ENCODE results near the gene LANCL2. TPM values are rescaled to one million over a fixed set of nuclear protein-coding genes. Genes with fewer than 3 reads are reported as not detected.

The LANCL2 gene
- total and polyA plus RNA-seq, 2 donors from 2014 or later = 9.9 to 18.3 TPM

DNA sequence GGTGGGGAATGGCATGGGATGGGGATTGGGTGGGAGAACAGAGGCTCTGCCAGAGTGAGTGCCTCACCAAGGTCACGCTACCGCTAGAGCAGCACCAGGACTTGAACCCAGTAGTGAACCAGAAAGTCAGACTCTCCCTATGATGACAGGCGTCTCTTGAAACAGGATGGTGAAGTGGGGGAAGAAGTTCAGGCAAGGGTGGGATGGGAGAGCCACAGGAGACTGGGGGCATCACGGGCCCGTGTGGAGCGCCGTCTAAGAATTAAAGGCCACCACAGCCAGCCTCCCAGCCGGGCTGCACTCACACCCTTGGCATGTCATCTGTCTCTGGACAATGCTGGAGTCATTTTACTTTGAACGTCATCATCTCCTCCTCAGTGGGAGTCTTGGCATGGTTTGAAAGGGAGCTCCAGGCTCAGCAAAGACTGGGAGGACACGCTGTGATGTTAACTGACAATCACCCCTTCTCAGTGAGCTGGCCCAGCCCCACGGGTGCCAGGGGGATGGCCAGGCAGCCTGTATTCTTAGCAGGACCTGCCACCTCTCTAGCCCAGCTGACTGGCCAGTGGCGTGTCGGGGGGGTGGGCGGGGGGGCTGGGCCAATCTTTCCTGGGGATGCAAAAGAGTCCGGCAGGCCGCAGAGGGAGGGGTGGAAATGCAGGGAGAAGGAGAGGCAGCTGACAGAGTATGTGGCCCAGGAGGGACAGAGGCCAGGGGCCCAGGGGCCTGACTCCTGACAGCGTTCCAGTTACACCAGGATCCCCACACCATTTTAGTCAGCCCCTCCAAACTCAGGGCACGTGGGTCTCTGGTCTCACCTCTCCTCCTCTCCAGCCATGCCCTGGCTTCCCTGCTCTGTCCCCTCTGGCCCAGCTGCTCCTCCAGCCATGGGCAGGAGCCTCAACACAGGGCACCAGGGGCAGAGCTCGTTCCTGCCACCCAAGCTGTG, 111.0 kb downstream of the LANCL2 start:
- no peaks in the 10 kb centered on the region for H3K36me3 ChIP-seq (ENCODE audit: control insufficient read depth in 2 of 3, insufficient read depth in 3 of 3, low read length in 3 of 3)
- no peak overlapping the region for H3K9ac ChIP-seq (ENCODE audit: low read length in 3 of 3)
- FAIRE-seq = no peak
- TF ChIP-seq, protein P1, sequence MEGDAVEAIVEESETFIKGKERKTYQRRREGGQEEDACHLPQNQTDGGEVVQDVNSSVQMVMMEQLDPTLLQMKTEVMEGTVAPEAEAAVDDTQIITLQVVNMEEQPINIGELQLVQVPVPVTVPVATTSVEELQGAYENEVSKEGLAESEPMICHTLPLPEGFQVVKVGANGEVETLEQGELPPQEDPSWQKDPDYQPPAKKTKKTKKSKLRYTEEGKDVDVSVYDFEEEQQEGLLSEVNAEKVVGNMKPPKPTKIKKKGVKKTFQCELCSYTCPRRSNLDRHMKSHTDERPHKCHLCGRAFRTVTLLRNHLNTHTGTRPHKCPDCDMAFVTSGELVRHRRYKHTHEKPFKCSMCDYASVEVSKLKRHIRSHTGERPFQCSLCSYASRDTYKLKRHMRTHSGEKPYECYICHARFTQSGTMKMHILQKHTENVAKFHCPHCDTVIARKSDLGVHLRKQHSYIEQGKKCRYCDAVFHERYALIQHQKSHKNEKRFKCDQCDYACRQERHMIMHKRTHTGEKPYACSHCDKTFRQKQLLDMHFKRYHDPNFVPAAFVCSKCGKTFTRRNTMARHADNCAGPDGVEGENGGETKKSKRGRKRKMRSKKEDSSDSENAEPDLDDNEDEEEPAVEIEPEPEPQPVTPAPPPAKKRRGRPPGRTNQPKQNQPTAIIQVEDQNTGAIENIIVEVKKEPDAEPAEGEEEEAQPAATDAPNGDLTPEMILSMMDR (IDR thresholded peaks at IDR 0.05; ENCODE audit: borderline replicate concordance, extremely low read depth, insufficient read depth) = no peak
- no peak overlapping the region for H3K4me3 ChIP-seq (ENCODE audit: low read length in 3 of 3)
- DNase-seq = peak in 2 of 5 donors; percentile 18 to 46
- intact Hi-C loops (cut with DNase I) = no loop called here
- H3K4me1 ChIP-seq (ENCODE audit: control insufficient read depth in 2 of 3, insufficient read depth in 2 of 3, low read depth in 1 of 3, low read length in 3 of 3) = no peaks in the 10 kb centered on the region
- H3K27me3 ChIP-seq (ENCODE audit: control insufficient read depth, insufficient read depth, low read length) = no peaks in the 10 kb centered on the region
- no peak overlapping the region for H3K27ac ChIP-seq (ENCODE audit: low read depth in 2 of 2, low read length in 2 of 2)
- no peaks in the 10 kb centered on the region for H3K9me3 ChIP-seq (ENCODE audit: control insufficient read depth in 2 of 3, insufficient read depth in 1 of 3, low read length in 3 of 3)

DNA sequence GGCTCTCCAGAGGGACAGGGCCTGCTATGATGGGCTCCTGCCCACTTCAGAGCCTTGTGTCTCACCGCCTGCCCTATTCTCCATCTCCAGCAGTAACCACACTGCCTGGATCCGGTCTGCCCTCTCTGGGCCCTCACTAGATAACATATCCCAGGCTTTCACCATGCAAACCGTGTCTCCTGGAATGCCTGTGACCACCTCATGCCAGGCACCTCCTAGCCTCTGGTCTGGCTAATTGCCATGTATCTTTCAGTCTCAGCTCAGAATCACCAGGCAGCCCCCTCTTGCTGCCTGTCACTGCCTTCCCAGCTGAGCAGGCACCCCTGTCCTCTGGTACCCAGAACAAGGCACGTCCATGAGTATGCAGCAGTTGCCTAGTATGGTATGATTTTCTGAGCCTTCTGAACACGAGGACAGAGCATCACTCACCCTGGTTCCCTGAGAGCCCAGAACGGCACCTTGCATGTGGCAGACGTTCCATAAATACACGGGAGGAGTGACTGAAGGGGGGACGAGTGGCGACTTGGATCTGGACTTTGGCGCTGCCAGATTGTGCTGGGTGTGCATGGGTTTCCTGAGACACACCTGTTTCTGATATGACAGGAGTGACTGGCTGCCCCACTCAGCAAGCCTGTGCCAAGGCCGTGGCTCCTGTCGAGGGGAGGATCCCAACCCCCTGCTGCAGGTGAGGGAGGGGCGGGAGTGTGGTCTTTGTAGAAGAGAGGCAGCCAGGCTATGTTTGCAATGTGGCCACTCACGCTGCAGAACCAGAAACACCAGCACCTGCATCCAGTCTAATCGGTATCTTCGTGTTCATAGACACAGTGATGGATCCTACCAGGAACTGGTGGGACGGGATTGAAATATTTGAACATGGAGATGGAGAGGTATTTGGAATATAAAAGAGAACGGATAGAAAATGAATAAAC, 112.0 kb downstream of the LANCL2 start:
- Histone ChIP-seq H3K4me1 (ENCODE audit: control insufficient read depth in 2 of 3, insufficient read depth in 2 of 3, low read depth in 1 of 3, low read length in 3 of 3) (no peaks in the 10 kb centered on the region), H3K27me3 (ENCODE audit: control insufficient read depth, insufficient read depth, low read length) (no peaks in the 10 kb centered on the region), H3K9ac (ENCODE audit: low read length in 3 of 3) (no peak overlapping the region), H3K9me3 (ENCODE audit: control insufficient read depth in 2 of 3, insufficient read depth in 1 of 3, low read length in 3 of 3) (no peaks in the 10 kb centered on the region), H3K4me3 (ENCODE audit: low read length in 3 of 3) (no peak overlapping the region), H3K36me3 (ENCODE audit: control insufficient read depth in 2 of 3, insufficient read depth in 3 of 3, low read length in 3 of 3) (no peaks in the 10 kb centered on the region), H3K27ac (ENCODE audit: low read depth in 2 of 2, low read length in 2 of 2) (no peak overlapping the region)
- TF ChIP-seq, protein P1 (IDR thresholded peaks at IDR 0.05; ENCODE audit: borderline replicate concordance, extremely low read depth, insufficient read depth) = no peak
- intact Hi-C loops (cut with DNase I) = no loop called here
- FAIRE-seq = no peak
- DNase-seq = peak in 2 of 5 donors; percentile 13 to 55

DNA sequence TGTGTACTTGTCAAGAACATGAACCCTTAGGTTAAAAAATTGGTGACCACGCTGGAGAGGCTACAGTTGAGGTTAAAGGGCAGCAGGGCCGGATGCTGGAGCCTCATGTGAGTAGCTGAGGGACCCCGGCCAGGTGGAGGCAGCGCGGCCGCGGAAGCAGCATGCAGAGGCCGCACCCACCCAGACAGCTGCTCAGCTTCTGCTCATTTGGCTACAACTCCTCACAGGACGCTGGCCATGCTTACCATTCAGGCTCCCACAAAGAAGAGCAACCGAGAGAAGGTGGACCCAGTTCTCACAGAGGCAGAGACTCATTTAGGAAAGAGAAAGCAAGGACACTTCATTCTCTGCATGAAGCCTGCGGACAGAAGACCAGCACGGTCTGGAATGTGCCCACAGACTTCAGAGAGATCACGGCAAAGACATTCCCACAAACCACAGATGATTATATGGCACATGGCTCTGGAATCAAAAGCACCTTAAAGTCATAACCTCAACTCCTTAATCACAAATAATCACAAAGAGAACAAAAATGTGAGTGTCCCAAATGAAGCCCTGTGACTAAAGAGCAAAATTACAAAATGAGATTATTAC, 112.7 kb downstream of the LANCL2 start:
- DNase-seq = peak in 2 of 5 donors; percentile 11 to 31
- no peaks in the 10 kb centered on the region for H3K4me1 ChIP-seq (ENCODE audit: control insufficient read depth in 2 of 3, insufficient read depth in 2 of 3, low read depth in 1 of 3, low read length in 3 of 3)
- no peak for FAIRE-seq
- no peaks in the 10 kb centered on the region for H3K27me3 ChIP-seq (ENCODE audit: control insufficient read depth, insufficient read depth, low read length)
- no peak overlapping the region for H3K4me3 ChIP-seq (ENCODE audit: low read length in 3 of 3)
- TF ChIP-seq, protein P1 (IDR thresholded peaks at IDR 0.05; ENCODE audit: borderline replicate concordance, extremely low read depth, insufficient read depth) = no peak
- H3K27ac ChIP-seq (ENCODE audit: low read depth in 2 of 2, low read length in 2 of 2) = no peak overlapping the region
- no peaks in the 10 kb centered on the region for H3K36me3 ChIP-seq (ENCODE audit: control insufficient read depth in 2 of 3, insufficient read depth in 3 of 3, low read length in 3 of 3)
- no peak overlapping the region for H3K9ac ChIP-seq (ENCODE audit: low read length in 3 of 3)
- H3K9me3 ChIP-seq (ENCODE audit: control insufficient read depth in 2 of 3, insufficient read depth in 1 of 3, low read length in 3 of 3) = no peaks in the 10 kb centered on the region
- intact Hi-C loops (cut with DNase I) = no loop called here
